OCI-LY7 (cell line): ENCODE measurements around the gene HELB. TPM values are rescaled to one million over a fixed set of nuclear protein-coding genes. Genes with fewer than 3 reads are reported as not detected.

ENCODE experiments used
- BruUV-seq: library from RNA; stranded (reverse); fragments of 400-500 nt; replicated peaks from 2 replicates; lab custom pipeline; 2021; lab: Mats Ljungman, UMichigan
- CTCF ChIA-PET: fragments of 300-600 bp; sonication (Branson Sonifier 250); formaldehyde crosslinking; loops from one replicate; lab custom pipeline; 2022; ENCODE audit warnings: antibody characterized with exemption; ENCODE audit not compliant: unreplicated experiment; lab: Charles Lee
- POLR2A ChIA-PET: fragments of 300-600 bp; sonication (Branson Sonifier 250); formaldehyde crosslinking; loops from one replicate; lab custom pipeline; 2022; ENCODE audit warnings: antibody characterized with exemption; lab: Charles Lee
- DNase-seq: peaks from one replicate; pipeline ENCODE4 v3.0.0-alpha.2; 2015; ENCODE audit warnings: low spot score
- H2AFZ ChIP-seq: fragments of 200-600 bp; sonication (generic), shearing (Covaris generic); 2 replicates; pipeline ENCODE4 v1.6.1; 2014; ENCODE audit warnings: mild to moderate bottlenecking, antibody characterized with exemption, low read length, moderate library complexity
- H3K27ac ChIP-seq: fragments of 200-600 bp; sonication (generic); 2 replicates; pipeline ENCODE4 v1.5.1; 2014; ENCODE audit warnings: mixed run types, low read depth, mild to moderate bottlenecking, moderate library complexity, low read length, inconsistent platforms; ENCODE audit not compliant: poor library complexity, severe bottlenecking
- H3K36me3 ChIP-seq: fragments of 200-600 bp; sonication (generic); 2 replicates; pipeline ENCODE4 v1.6.1; 2014; ENCODE audit warnings: mild to moderate bottlenecking, antibody characterized with exemption, low read length, moderate library complexity, mixed read lengths; ENCODE audit not compliant: insufficient read depth
- H3K4me1 ChIP-seq: fragments of 200-600 bp; sonication (generic); 2 replicates; pipeline ENCODE4 v1.5.1; 2014; ENCODE audit warnings: mild to moderate bottlenecking, low read length; ENCODE audit not compliant: insufficient read depth, poor library complexity, severe bottlenecking
- H3K4me2 ChIP-seq: fragments of 200-600 bp; sonication (generic); 2 replicates; pipeline ENCODE4 v1.6.1; 2014; ENCODE audit warnings: mild to moderate bottlenecking, low read length
- H3K4me3 ChIP-seq: fragments of 200-600 bp; sonication (generic); 2 replicates; pipeline ENCODE4 v1.5.1; 2014; ENCODE audit warnings: mild to moderate bottlenecking, low read depth, low read length; ENCODE audit not compliant: poor library complexity, severe bottlenecking
- H3K79me2 ChIP-seq: fragments of 200-600 bp; sonication (generic); 2 replicates; pipeline ENCODE4 v1.6.1; 2016; ENCODE audit warnings: low read depth, mild to moderate bottlenecking, low read length, moderate library complexity, mixed read lengths; ENCODE audit not compliant: insufficient read depth
- H3K9me2 ChIP-seq: fragments of 200-600 bp; sonication (generic); 2 replicates; pipeline ENCODE4 v1.6.1; 2016; ENCODE audit warnings: mild to moderate bottlenecking, low read length, mixed read lengths; ENCODE audit not compliant: insufficient read depth
- H3K9me3 ChIP-seq: fragments of 200-600 bp; sonication (generic); 2 replicates; pipeline ENCODE4 v1.6.1; 2014; ENCODE audit warnings: mild to moderate bottlenecking, mixed run types, low read length, mixed read lengths
- H4K20me1 ChIP-seq: fragments of 200-600 bp; sonication (generic); 2 replicates; pipeline ENCODE4 v1.6.1; 2014; ENCODE audit warnings: mild to moderate bottlenecking, antibody characterized with exemption, low read length, moderate library complexity, mixed read lengths; ENCODE audit not compliant: insufficient read depth
- EZH2phosphoT487 ChIP-seq: fragments of 200-600 bp; sonication (generic); IDR thresholded peaks from 2 replicates; pipeline ENCODE4 v1.6.1; 2018; ENCODE audit warnings: low read depth, borderline replicate concordance, mild to moderate bottlenecking, mixed run types, antibody characterized with exemption, low read length, moderate library complexity, mixed read lengths
- intact Hi-C: fragments of 100-400 bp; cut with micrococcal nuclease; formaldehyde crosslinking; loops from one replicate; pipeline ENCODE4 v1.10.0; 2022; ENCODE audit not compliant: unreplicated experiment
- total RNA-seq, 2 experiments: library from RNA; depleted of rRNA in 1 of 2; stranded (reverse); fragments of >200 nt in 1 of 2; shearing (Covaris generic) in 1 of 2; gene quantifications; 2 replicates each; pipeline ENCODE4 v1.2.3, GENCODE V29; 2014 to 2022
- TF ChIP-seq, protein P1 (sequence below): fragments of 200-600 bp; sonication (generic); conservative IDR thresholded peaks from 2 replicates; pipeline ENCODE4 v1.5.1; 2014; ENCODE audit warnings: mild to moderate bottlenecking, antibody characterized with exemption, low read length, moderate library complexity, mixed read lengths

Gene HELB
- total RNA-seq, 2 experiments from 2014 or later, result 6.0 to 7.5 TPM

DNA sequence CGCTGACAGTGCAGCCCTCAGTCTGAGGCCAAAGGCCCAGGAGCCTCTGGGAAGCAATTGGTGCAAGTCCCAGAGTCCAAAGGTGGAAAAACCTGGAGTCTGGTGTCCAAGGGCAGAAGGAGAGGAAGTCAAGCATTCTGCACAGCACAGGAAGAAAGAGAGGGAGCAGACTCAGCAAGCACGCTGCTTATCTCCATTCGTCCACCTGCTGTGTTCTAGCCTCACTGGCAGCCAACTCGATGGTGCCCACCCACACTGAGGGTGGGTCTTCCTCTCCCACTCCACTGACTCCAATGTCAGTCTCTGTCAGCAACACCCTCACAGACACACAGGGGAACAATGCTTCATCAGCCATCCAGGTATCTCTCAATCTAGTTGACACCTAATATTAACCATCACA, 38.8 kb downstream of the HELB start:
- no peak overlapping the region for H3K4me2 ChIP-seq
- H3K4me3 ChIP-seq, result no peak overlapping the region
- H3K79me2 ChIP-seq, result no peaks in the 10 kb centered on the region
- intact Hi-C loops, result no loop called here
- H3K36me3 ChIP-seq, result peaks cover 21% of the 10 kb centered on the region; the same call in 1 of the 2 replicates
- BruUV-seq, result no TSS peak
- no peak for DNase-seq
- H4K20me1 ChIP-seq, result no peaks in the 10 kb centered on the region
- POLR2A ChIA-PET, result no interaction called here
- no peak for TF ChIP-seq EZH2phosphoT487
- TF ChIP-seq, protein P1, sequence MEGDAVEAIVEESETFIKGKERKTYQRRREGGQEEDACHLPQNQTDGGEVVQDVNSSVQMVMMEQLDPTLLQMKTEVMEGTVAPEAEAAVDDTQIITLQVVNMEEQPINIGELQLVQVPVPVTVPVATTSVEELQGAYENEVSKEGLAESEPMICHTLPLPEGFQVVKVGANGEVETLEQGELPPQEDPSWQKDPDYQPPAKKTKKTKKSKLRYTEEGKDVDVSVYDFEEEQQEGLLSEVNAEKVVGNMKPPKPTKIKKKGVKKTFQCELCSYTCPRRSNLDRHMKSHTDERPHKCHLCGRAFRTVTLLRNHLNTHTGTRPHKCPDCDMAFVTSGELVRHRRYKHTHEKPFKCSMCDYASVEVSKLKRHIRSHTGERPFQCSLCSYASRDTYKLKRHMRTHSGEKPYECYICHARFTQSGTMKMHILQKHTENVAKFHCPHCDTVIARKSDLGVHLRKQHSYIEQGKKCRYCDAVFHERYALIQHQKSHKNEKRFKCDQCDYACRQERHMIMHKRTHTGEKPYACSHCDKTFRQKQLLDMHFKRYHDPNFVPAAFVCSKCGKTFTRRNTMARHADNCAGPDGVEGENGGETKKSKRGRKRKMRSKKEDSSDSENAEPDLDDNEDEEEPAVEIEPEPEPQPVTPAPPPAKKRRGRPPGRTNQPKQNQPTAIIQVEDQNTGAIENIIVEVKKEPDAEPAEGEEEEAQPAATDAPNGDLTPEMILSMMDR, result no peak
- no peak overlapping the region for H3K27ac ChIP-seq
- no peaks in the 10 kb centered on the region for H3K4me1 ChIP-seq
- H2AFZ ChIP-seq, result no peak overlapping the region
- no peaks in the 10 kb centered on the region for H3K9me2 ChIP-seq
- H3K9me3 ChIP-seq, result no peaks in the 10 kb centered on the region
- CTCF ChIA-PET, result no interaction called here

GRCh38 chr12:66345212-66345611, 42.9 kb downstream of the HELB start:
- Histone ChIP-seq H3K27ac (no peak overlapping the region), H3K9me3 (no peaks in the 10 kb centered on the region), H4K20me1 (no peaks in the 10 kb centered on the region), H2AFZ (no peak overlapping the region), H3K36me3 (peaks cover 15% of the 10 kb centered on the region; the same call in 1 of the 2 replicates), H3K9me2 (no peaks in the 10 kb centered on the region), H3K79me2 (no peaks in the 10 kb centered on the region), H3K4me2 (no peak overlapping the region), H3K4me3 (no peak overlapping the region), H3K4me1 (no peaks in the 10 kb centered on the region)
- TF ChIP-seq, protein P1, result no peak
- no peak for TF ChIP-seq EZH2phosphoT487
- intact Hi-C loops, result no loop called here
- ChIA-PET POLR2A (interaction anchor here (1.4 kb wide), 1 partner anchor 356 kb away, joined by 4 read pairs; no protein-coding TSS in a partner anchor), CTCF (interaction anchor here (0.5 kb wide), 1 partner anchor 13 kb away, joined by 3 read pairs; no protein-coding TSS in a partner anchor)
- no TSS peak for BruUV-seq
- no peak for DNase-seq

GRCh38 chr12:66345956-66346355, 43.7 kb downstream of the HELB start:
- no TSS peak for BruUV-seq
- H3K79me2 ChIP-seq, result no peaks in the 10 kb centered on the region
- H3K4me3 ChIP-seq, result no peak overlapping the region
- H3K4me2 ChIP-seq, result no peak overlapping the region
- intact Hi-C loops, result no loop called here
- DNase-seq, result no peak
- H3K9me2 ChIP-seq, result no peaks in the 10 kb centered on the region
- H3K27ac ChIP-seq, result no peak overlapping the region
- no peak for TF ChIP-seq EZH2phosphoT487
- TF ChIP-seq, protein P1, result no peak
- H3K36me3 ChIP-seq, result peaks cover 10% of the 10 kb centered on the region; the same call in 1 of the 2 replicates
- H3K4me1 ChIP-seq, result no peaks in the 10 kb centered on the region
- ChIA-PET CTCF (interaction anchor here (0.5 kb wide), 1 partner anchor 13 kb away, joined by 3 read pairs; no protein-coding TSS in a partner anchor), POLR2A (interaction anchor here (0.6 to 1.4 kb wide), 3 partner anchors 75 to 724 kb away, joined by 3 to 6 read pairs (median 4); no protein-coding TSS in a partner anchor)
- H3K9me3 ChIP-seq, result no peaks in the 10 kb centered on the region
- no peaks in the 10 kb centered on the region for H4K20me1 ChIP-seq
- H2AFZ ChIP-seq, result no peak overlapping the region
